Measurements from ENCODE around the gene NKX1-1. TPM values are rescaled to one million over a fixed set of nuclear protein-coding genes. Genes with fewer than 3 reads are reported as not detected.
"Not testable (repeated sequence)": the region's sequence is repeated elsewhere in the genome, so short reads cannot be mapped to it uniquely, and the experiment has no call there.

NKX1-1 gene
- total RNA-seq, 1 donor from 2014 or later = not detected

DNA sequence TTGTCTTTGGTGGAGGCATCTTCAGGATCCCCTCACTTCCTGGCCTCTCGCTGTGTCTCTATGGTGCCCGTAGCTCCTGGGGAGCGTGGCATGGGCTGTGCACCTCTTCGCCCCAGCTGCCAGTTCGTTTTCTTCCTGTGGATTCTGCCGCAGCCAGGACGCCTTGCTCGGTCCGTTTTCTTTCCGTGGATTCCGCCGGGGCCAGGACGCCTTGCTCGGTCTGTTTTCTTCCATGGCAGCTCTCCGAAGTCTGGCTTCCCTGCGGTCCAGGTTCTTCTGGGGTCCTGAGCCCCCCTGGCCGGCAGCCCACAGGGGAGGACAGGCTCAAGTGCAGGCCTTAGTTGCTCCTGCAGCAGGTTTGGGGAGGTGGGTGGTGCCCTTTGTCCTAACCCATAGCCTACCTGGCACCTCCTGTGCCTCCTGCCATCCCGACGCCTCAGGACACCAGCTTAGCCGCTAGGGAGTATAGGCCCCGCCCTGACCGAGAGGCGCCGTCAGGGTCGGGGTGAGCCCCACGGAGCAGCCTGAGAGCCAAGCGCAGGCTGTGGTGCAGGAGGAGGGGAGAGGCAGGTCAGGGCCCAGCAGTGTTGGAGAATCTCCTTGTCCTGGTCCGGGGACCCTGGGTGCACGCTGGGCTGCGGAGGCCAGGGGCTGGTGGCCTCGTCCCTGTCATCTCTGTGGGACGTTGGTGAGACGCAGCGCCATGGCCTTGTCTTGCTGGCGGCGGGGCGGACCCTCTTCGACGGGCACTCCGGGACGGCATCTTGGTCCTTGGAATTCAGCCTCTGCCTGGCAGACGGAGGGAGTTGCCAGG lies 32.1 kb downstream of the NKX1-1 start:
- peaks cover 26% of the 10 kb centered on the region for H3K36me3 Mint-ChIP-seq (ENCODE audit: unreplicated experiment)
- H3K27ac Mint-ChIP-seq (ENCODE audit: unreplicated experiment) = no peak overlapping the region
- DNase-seq (ENCODE audit: extremely low spot score, unreplicated experiment) = no peak
- H3K4me3 Mint-ChIP-seq (ENCODE audit: unreplicated experiment) = no peak overlapping the region
- no peak for TF ChIP-seq CTCF (IDR thresholded peaks at IDR 0.05)
- no peaks in the 10 kb centered on the region for H3K27me3 Mint-ChIP-seq (ENCODE audit: unreplicated experiment)
- no peaks in the 10 kb centered on the region for H3K9me3 Mint-ChIP-seq (ENCODE audit: unreplicated experiment)
- no peaks in the 10 kb centered on the region for H3K4me1 Mint-ChIP-seq (ENCODE audit: unreplicated experiment)

DNA sequence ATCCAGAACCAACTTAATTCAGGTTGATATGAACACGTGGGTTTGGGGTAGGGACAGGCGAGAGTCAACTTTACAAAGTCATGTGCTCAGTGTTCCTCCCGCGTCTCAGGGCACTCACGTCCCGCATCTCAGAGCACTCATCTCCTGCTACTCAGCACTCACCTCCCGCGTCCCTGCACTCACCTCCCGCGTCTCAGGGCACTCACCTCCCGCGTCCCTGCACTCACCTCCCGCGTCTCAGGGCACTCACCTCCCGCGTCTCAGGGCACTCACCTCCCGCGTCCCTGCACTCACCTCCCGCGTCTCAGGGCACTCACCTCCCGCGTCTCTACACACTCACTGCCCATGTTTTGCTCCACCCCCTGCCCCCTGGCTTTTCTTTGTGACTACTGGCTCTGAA lies 33.7 kb downstream of the NKX1-1 start:
- H3K27ac Mint-ChIP-seq (ENCODE audit: unreplicated experiment); DNase-seq (ENCODE audit: extremely low spot score, unreplicated experiment); H3K9me3 Mint-ChIP-seq (ENCODE audit: unreplicated experiment); H3K4me1 Mint-ChIP-seq (ENCODE audit: unreplicated experiment); H3K4me3 Mint-ChIP-seq (ENCODE audit: unreplicated experiment); H3K27me3 Mint-ChIP-seq (ENCODE audit: unreplicated experiment): not testable (repeated sequence)
- peaks cover 26% of the 10 kb centered on the region for H3K36me3 Mint-ChIP-seq (ENCODE audit: unreplicated experiment)

DNA sequence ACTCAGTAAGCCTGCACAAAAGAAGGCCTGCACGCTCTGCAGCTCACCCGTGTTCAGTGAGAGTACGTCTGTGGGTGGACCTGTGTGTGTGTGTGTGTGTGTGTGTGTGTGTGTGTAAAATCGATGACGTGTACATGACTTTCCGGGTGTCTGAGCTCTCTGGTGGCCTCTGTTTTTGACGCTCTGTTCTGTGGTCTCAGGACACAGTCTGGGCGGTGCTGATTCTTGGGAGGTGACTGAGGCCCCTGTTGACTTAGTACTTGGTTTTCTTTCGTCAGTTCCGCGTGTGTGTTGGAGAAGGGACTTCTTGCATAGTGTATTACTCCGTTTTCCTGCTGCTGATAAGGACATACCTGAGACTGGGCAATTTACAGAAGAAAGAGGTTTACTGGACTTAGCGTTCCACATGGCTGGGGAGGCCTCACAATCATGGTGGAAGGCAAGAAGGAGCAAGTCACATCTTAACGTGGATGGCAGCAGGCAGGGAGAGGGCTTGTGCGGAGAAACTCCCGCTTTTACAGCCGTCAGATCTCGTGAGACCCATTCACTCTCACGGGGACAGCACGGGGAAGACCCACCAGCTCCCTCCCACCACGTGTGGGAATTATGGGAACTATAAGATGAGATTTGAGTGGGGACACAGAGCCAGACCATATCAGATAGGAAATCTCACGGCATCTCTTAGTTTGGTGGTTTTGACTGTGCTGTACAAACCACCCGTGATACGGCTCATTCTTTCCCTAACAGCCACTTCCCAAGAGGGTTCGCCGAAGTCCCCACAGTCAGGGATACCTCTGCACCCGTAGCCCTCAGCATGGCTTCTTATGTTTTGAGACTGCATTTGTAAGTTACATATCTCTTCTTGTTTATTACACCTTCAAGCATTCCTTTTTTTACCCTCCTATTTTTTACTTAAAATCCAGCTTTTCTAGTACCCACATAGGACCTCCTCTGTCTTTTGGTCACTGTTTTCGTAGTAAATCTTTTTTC lies 34.8 kb downstream of the NKX1-1 start:
- H3K27ac Mint-ChIP-seq (ENCODE audit: unreplicated experiment) = no peak overlapping the region
- H3K4me1 Mint-ChIP-seq (ENCODE audit: unreplicated experiment) = no peaks in the 10 kb centered on the region
- DNase-seq (ENCODE audit: extremely low spot score, unreplicated experiment) = no peak
- H3K27me3 Mint-ChIP-seq (ENCODE audit: unreplicated experiment) = no peaks in the 10 kb centered on the region
- no peak overlapping the region for H3K4me3 Mint-ChIP-seq (ENCODE audit: unreplicated experiment)
- H3K36me3 Mint-ChIP-seq (ENCODE audit: unreplicated experiment) = peaks cover 26% of the 10 kb centered on the region
- no peaks in the 10 kb centered on the region for H3K9me3 Mint-ChIP-seq (ENCODE audit: unreplicated experiment)
- TF ChIP-seq CTCF (IDR thresholded peaks at IDR 0.05) = no peak

DNA sequence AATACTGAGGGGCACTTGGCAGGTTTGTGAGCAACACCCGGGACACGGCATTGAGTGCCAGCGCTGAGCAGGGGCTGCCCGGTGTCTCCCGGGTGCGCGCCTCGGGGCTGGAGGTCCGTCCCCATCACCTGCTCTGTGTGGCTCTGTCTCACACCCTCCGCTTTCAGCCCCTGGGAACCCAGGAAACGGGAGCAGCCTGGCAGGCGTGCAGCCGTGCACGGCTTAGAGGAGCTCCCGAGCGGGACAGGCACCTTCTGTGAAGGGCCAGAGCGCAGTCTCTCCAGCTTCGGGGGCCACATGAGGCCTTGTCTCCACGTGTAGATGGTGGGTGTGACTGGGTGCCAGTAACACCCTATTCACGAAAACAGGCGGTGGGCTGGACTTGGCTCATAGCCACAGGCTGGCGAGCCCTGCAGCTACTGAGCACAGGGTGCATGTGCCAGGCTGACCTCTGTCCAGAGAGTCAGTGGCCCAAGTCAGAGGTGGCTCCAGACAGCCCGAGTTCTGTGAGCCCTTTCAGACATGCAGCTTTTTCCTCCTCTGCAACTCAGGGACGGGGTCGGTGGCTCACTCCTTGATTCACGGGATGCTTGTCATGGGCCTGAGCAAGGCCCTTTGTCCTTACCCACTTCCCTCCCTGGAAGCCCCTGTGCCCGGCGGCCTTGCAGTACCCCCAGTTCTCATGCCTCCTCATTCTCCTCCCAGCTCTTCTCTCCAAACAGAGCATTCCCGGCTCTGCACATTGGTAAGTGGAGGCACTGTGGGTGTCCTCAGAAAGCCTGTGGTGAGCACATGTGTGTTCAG lies 35.7 kb downstream of the NKX1-1 start:
- no peaks in the 10 kb centered on the region for H3K9me3 Mint-ChIP-seq (ENCODE audit: unreplicated experiment)
- no peaks in the 10 kb centered on the region for H3K27me3 Mint-ChIP-seq (ENCODE audit: unreplicated experiment)
- no peaks in the 10 kb centered on the region for H3K4me1 Mint-ChIP-seq (ENCODE audit: unreplicated experiment)
- no peak for TF ChIP-seq CTCF (IDR thresholded peaks at IDR 0.05)
- H3K36me3 Mint-ChIP-seq (ENCODE audit: unreplicated experiment) = peaks cover 29% of the 10 kb centered on the region
- H3K27ac Mint-ChIP-seq (ENCODE audit: unreplicated experiment) = no peak overlapping the region
- no peak for DNase-seq (ENCODE audit: extremely low spot score, unreplicated experiment)
- H3K4me3 Mint-ChIP-seq (ENCODE audit: unreplicated experiment) = no peak overlapping the region

DNA sequence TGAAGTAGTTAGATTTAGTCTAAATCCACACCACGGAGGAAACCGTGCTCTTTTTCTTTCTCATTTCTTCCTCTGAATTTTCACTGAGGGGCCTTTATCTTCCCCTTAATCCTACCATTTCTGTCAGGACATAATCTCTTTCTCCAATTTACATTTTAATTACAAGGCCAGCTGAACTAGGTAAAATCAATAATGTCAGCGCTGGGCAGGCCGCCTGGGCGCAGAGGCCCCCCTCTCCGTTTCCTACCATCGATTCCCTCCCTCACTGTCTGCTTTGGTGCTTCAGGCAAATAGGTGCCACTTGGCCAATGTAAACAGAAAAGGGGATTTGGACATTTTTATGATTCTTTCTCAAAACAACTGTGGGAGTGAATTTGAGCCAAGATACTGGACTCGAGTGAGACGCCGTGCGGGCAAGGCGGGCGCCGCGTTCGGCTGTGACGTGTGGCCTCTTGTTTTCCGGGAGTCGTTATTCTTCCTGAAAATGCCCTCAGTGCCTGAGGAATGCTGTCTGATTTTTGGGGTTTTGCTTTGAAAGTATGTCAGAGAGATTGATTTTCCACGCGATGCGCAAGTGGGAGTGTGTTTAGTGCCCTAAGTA lies 36.7 kb downstream of the NKX1-1 start:
- no peak for TF ChIP-seq CTCF (IDR thresholded peaks at IDR 0.05)
- no peaks in the 10 kb centered on the region for H3K4me1 Mint-ChIP-seq (ENCODE audit: unreplicated experiment)
- peaks cover 29% of the 10 kb centered on the region for H3K36me3 Mint-ChIP-seq (ENCODE audit: unreplicated experiment)
- H3K9me3 Mint-ChIP-seq (ENCODE audit: unreplicated experiment) = no peaks in the 10 kb centered on the region
- no peak overlapping the region for H3K4me3 Mint-ChIP-seq (ENCODE audit: unreplicated experiment)
- DNase-seq (ENCODE audit: extremely low spot score, unreplicated experiment) = no peak
- H3K27ac Mint-ChIP-seq (ENCODE audit: unreplicated experiment) = no peak overlapping the region
- H3K27me3 Mint-ChIP-seq (ENCODE audit: unreplicated experiment) = no peaks in the 10 kb centered on the region
